Stimulated activated CD8-positive, alpha-beta memory T cell treated with anti-CD3 and anti-CD28 coated beads, Interleukin-12 subunit alpha, Interleukin-12 subunit beta, amount 100 ng/mL, for 24 hours (primary cell): Measurements from ENCODE around the gene SEMA3D.
"Not testable (repeated sequence)": the region's sequence is repeated elsewhere in the genome, so short reads cannot be mapped to it uniquely, and the experiment has no call there.

Experiments
- DNase-seq: peaks from one replicate; pipeline ENCODE4 v3.0.0-alpha.2; 2020; ENCODE audit errors: extremely low read depth

The SEMA3D gene

DNA sequence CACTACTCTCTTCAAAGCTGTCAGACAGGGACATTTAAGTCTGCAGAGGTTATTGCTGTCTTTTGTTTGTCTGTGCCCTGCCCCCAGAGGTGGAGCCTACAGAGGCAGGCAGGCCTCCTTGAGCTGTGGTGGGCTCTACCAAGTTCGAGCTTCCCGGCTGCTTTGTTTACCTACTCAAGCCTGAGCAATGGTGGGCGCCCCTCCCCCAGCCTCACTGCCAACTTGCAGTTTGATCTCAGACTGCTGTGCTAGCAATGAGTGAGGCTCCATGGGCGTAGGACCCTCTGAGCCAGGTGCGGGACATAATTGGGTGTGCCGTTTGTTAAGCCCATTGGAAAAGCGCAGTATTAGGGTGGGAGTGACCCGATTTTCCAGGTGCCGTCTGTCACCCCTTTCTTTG is 193.9 kb downstream of the SEMA3D start:
- DNase-seq = not testable (repeated sequence)

- no peak for DNase-seq
These were observed 201.6 kb downstream of the SEMA3D start for GRCh38 chr7:84985073-84985784.

DNA sequence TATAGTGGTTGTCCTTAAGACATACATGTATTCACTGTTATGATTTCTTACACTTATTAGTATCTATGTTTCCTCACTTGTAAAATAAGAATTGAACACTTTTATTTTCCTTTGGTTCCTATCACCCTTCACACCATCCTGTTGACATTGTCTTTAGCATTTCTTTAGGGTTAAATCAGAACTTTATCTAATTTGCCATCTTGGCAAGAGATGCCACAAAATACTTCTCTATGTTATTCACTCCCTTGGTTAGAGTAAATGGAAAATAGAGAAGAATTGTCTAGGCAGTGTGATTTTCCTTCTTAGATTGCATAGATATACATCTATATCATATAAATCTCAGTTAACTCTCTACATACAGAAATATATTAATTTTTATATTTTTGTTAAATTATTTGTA is 204.7 kb downstream of the SEMA3D start:
- DNase-seq = no peak

- no peak for DNase-seq
These were observed 205.5 kb downstream of the SEMA3D start for GRCh38 chr7:84981055-84981976.

- no peak for DNase-seq
These were observed 211.2 kb downstream of the SEMA3D start for GRCh38 chr7:84975586-84976185.

GRCh38 chr7:84971360-84971759 is 215.5 kb downstream of the SEMA3D start:
- no peak for DNase-seq

- no peak for DNase-seq
These were observed 216.2 kb downstream of the SEMA3D start for GRCh38 chr7:84970670-84971069.

DNA sequence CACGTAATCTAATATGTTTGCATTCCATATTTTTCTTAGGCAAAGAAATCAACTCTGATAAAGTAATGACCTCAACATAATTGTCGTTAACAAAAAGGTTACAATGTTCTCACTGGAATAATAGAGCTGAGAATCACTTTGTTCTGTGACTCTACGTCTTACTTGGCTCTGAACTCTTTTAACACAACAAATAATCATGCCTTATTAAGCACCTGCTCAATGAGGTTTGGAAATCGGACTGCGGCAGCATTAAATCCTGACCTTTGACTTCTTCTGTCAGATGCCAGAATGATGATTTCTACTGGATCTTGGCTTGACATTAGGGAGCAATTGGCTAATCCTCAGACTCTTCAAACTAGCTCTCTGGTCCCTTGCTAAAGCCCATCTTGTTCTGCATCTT is 233.6 kb downstream of the SEMA3D start:
- no peak for DNase-seq

DNA sequence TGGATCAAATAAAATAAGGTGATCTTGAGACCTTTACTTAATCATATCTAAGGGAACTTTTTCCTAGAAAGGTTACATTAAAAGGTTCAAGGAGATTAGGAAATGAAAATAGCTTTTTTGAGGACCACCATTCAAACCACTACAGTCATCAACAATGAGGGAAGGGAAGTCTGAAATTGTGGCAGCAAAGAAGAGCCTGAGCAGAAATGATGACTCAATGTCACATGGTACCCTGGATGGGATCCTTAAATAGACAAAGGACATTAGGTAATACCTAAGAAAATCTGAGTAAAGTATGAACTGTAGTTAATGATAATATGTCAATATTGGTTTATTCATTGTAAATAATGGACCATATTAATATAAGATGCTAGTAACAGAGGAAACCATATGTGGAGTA is 236.0 kb downstream of the SEMA3D start:
- no peak for DNase-seq

DNA sequence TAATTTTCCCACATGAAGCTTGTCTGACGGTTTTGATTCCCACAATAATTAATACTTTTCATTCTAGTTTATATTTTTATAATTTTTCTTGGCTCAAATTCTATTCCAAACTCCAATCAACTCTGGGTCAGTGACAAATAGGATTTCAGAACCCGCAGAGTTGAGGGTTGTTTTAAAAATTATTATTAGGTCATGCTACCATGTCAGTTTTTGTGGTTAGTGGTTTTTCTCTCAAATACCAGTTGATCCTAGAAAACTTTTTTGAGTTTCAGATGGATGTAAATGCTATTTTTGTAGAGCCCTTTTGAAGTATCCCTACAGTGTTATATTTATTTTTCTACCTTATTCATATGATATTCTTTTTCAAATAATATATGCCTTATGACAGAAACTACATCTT is 237.4 kb downstream of the SEMA3D start:
- DNase-seq = no peak

- no peak for DNase-seq
These were observed 237.8 kb downstream of the SEMA3D start for GRCh38 chr7:84949067-84949466.

DNA sequence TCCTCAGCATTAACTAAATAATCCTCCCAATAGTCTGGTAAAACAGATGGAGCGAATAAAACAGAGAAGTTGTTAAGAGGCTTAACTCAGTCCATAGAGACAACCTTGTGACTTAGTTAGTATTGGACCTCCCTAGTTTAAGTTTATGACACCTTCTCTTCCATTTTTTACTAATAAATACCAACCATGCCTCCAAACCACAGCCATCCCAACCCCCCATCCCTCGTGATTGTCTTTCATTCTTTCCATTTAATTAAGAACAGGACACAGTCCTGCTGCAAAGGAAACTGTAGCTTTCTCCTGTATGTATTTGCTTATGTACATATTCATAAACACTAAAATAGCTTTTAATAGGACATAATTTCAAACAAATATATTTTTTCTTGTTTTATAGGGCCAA is 238.2 kb downstream of the SEMA3D start:
- DNase-seq = no peak

- DNase-seq = no peak
These were observed 240.3 kb downstream of the SEMA3D start for GRCh38 chr7:84946549-84946948.
